Chondrocyte (in vitro differentiated cells): ENCODE measurements around the gene PTPMT1. TPM values are rescaled to one million over a fixed set of nuclear protein-coding genes. Genes with fewer than 3 reads are reported as not detected.
"Not testable (repeated sequence)": the region's sequence is repeated elsewhere in the genome, so short reads cannot be mapped to it uniquely, and the experiment has no call there.

Source experiments
- DNase-seq: peaks from one replicate; pipeline ENCODE4 v3.0.0; 2021; ENCODE audit warnings: mixed read lengths, low spot score
- H3K27ac Mint-ChIP-seq: one replicate; pipeline ENCODE4 v1.8.0; 2021; ENCODE audit warnings: mild to moderate bottlenecking, moderate library complexity, mixed read lengths; ENCODE audit not compliant: unreplicated experiment
- H3K27me3 Mint-ChIP-seq: 2 replicates; pipeline ENCODE4 v1.8.0; 2021; ENCODE audit warnings: low read depth, mixed read lengths
- H3K36me3 Mint-ChIP-seq: 2 replicates; pipeline ENCODE4 v1.8.0; 2021; ENCODE audit warnings: low read depth, mixed read lengths
- H3K4me1 Mint-ChIP-seq: 2 replicates; pipeline ENCODE4 v1.8.0; 2021; ENCODE audit warnings: low read depth, mild to moderate bottlenecking, mixed read lengths
- H3K4me3 Mint-ChIP-seq: one replicate; pipeline ENCODE4 v1.8.0; 2021; ENCODE audit warnings: mild to moderate bottlenecking, moderate library complexity, mixed read lengths; ENCODE audit not compliant: unreplicated experiment
- H3K9me3 Mint-ChIP-seq: 2 replicates; pipeline ENCODE4 v1.8.0; 2021; ENCODE audit warnings: low read depth, mixed read lengths
- total RNA-seq: library from RNA; stranded (reverse); gene quantifications from 3 replicates; pipeline ENCODE4 v1.2.1, GENCODE V29; 2021
- TF ChIP-seq, protein P1 (sequence below): fragments of 200-600 bp; sonication (generic); IDR thresholded peaks from 2 replicates; pipeline ENCODE4 v1.5.0; 2021; ENCODE audit warnings: antibody characterized with exemption, mild to moderate bottlenecking, moderate library complexity

Gene PTPMT1
- total RNA-seq, 1 donor from 2014 or later = 43.5 TPM

DNA sequence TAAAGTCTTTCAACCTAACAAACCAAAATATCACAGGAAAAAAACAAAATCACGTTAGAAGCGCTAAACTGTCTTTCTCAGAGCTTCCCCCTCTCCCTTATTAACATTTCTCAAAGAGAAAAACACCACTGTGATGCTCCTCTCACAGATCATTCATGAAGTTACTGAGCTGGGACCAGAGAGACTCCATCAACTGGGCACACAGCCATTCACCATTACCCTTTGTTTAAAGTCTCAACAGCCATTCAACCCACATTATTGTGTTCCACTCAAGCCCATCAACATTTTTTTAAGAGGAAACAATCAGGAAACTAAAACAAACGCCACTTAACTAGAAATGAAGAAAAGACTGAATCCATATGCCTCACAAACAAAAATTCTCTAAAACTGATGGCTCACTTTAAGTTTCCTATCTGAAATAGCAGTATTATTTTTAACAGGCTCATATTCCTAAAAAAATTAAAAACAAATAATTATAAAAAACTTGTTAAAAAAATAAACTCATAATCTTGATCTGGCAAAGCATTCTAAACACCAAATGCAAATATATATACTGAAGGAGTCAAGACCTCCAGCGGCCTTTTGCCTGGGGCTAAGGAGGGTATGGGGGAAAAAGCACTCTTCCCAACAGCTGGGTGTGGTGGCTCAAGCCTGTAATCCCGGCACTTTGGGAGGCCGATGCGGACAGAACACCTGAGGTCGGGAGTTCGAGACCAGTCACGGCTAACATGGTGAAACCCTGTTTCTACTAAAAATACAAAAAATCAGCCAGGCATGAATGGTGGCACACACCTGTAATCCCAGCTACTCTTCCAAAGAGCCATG is 26.4 kb upstream of the PTPMT1 start:
- peaks cover 56% of the 10 kb centered on the region for H3K4me1 Mint-ChIP-seq
- H3K27me3 Mint-ChIP-seq = no peaks in the 10 kb centered on the region
- DNase-seq = no peak
- no peaks in the 10 kb centered on the region for H3K9me3 Mint-ChIP-seq
- TF ChIP-seq, protein P1, sequence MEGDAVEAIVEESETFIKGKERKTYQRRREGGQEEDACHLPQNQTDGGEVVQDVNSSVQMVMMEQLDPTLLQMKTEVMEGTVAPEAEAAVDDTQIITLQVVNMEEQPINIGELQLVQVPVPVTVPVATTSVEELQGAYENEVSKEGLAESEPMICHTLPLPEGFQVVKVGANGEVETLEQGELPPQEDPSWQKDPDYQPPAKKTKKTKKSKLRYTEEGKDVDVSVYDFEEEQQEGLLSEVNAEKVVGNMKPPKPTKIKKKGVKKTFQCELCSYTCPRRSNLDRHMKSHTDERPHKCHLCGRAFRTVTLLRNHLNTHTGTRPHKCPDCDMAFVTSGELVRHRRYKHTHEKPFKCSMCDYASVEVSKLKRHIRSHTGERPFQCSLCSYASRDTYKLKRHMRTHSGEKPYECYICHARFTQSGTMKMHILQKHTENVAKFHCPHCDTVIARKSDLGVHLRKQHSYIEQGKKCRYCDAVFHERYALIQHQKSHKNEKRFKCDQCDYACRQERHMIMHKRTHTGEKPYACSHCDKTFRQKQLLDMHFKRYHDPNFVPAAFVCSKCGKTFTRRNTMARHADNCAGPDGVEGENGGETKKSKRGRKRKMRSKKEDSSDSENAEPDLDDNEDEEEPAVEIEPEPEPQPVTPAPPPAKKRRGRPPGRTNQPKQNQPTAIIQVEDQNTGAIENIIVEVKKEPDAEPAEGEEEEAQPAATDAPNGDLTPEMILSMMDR = no peak
- H3K27ac Mint-ChIP-seq = peak overlapping the region; percentile 93
- no peak overlapping the region for H3K4me3 Mint-ChIP-seq
- H3K36me3 Mint-ChIP-seq = peaks cover 2% of the 10 kb centered on the region

DNA sequence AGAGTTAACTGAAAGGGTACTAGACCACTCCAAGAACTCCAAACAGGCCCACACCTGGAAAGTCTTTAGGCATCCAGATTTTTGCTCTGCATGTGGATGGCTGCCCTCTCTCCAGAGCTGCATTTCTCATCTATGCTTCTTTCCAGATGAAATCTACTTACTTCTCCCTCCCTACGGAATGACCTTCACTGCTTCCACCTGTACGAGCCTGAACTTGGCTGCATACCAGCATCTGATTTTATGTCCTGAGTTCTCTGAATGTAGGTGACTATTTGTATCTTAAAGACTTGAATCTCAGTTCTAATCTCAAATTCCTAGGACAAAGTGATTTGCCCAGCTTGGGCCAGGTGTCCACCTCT is 25.7 kb upstream of the PTPMT1 start:
- no peak for DNase-seq
- H3K36me3 Mint-ChIP-seq = peaks cover 2% of the 10 kb centered on the region
- H3K27me3 Mint-ChIP-seq = no peaks in the 10 kb centered on the region
- H3K4me1 Mint-ChIP-seq = peaks cover 51% of the 10 kb centered on the region
- H3K27ac Mint-ChIP-seq = peak overlapping the region; percentile 93
- no peak overlapping the region for H3K4me3 Mint-ChIP-seq
- TF ChIP-seq, protein P1 = no peak
- H3K9me3 Mint-ChIP-seq = no peaks in the 10 kb centered on the region

DNA sequence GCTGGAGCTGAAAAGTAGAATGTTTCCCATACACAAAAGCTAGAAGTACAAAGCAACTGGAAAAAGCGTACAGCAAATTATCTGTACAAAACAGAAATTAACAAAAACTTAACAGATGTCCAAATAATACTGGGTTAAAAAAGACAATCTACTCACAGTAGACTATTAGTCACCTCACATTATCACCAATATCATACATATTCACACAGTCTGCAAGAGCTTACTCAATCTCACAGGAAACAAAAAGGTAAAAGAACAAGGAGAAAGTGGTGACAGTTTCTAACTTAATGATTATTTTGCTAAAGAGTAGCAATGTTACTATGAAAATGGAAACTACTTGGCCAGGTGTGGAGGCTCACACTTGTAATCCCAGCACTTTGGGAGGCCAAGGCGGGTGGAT is 24.3 kb upstream of the PTPMT1 start:
- Mint-ChIP-seq H3K4me1 (peaks cover 45% of the 10 kb centered on the region), H3K4me3 (no peak overlapping the region), H3K27ac (peak overlapping the region; percentile 93), H3K27me3 (no peaks in the 10 kb centered on the region), H3K9me3 (no peaks in the 10 kb centered on the region), H3K36me3 (no peaks in the 10 kb centered on the region)
- DNase-seq = no peak
- TF ChIP-seq, protein P1 = no peak

DNA sequence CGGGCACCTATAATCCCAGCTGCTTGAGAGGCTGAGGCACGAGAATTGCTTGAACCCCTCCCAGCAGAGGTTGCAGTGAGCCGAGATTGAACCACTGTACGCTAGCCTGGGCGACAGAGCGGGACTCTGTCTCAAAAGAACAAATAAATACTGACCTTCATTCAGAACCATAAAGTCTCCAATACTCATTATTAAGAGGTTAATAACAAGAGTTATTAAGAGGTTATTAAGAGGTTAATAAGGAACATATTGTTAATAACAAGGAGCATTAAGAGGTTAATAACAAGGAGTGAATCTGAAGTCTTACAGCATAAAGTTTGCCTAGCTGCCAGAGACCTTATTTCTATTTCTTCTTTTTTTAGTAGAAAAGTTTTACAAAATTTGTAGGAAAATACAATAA is 20.1 kb upstream of the PTPMT1 start:
- DNase-seq = peak; percentile 32
- H3K27me3 Mint-ChIP-seq = no peaks in the 10 kb centered on the region
- peaks cover 31% of the 10 kb centered on the region for H3K4me1 Mint-ChIP-seq
- H3K27ac Mint-ChIP-seq = no peak overlapping the region
- peaks cover 1% of the 10 kb centered on the region for H3K36me3 Mint-ChIP-seq
- no peak overlapping the region for H3K4me3 Mint-ChIP-seq
- H3K9me3 Mint-ChIP-seq = no peaks in the 10 kb centered on the region
- TF ChIP-seq, protein P1 = no peak

DNA sequence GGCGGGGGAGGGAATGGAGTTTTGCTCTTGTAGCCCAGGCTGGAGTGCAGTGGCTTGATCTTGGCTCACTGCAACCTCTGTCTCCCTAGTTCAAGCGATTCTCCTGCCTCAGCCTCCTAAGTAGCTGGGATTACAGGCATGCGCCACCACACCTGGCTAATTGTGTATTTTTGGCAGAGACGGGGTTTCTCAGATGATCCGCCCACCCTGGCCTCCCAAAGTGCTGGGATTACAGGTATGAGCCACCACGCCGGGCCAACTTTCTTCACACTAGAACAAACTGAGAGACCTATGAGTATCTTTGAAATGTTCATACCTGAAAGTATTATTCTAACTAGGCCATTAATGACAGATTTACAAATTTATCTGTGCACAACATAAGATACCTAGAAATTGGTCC is 19.1 kb upstream of the PTPMT1 start:
- H3K36me3 Mint-ChIP-seq, H3K9me3 Mint-ChIP-seq, H3K27me3 Mint-ChIP-seq, H3K27ac Mint-ChIP-seq, H3K4me3 Mint-ChIP-seq: not testable (repeated sequence)
- H3K4me1 Mint-ChIP-seq = peaks cover 31% of the 10 kb centered on the region
- DNase-seq = peak; percentile 35
